NB4 (cell line): ENCODE measurements around the gene ANKRD11.

Experiments used
- DNase-seq: peaks from one replicate; pipeline ENCODE4 v3.0.0; 2010; ENCODE audit warnings: low read depth
- H3K4me3 ChIP-seq: one replicate; pipeline ENCODE4 v1.5.1; 2011; ENCODE audit warnings: mild to moderate bottlenecking, low read depth, low read length, moderate library complexity
- MYC ChIP-seq: IDR thresholded peaks from 2 replicates; pipeline ENCODE4 v1.6.1; 2011; ENCODE audit warnings: low read depth, low read length
- POLR2A ChIP-seq: IDR thresholded peaks from 2 replicates; pipeline ENCODE4 v1.6.1; 2011; ENCODE audit warnings: mild to moderate bottlenecking; ENCODE audit not compliant: insufficient read length; ENCODE audit errors: extremely low read depth
- TF ChIP-seq, protein P1 (sequence below): IDR thresholded peaks from 2 replicates; pipeline ENCODE4 v1.6.1; 2011; ENCODE audit warnings: low read depth, low read length
- TF ChIP-seq, protein P2 (sequence below): IDR thresholded peaks from one replicate; pipeline ENCODE4 v1.5.1; 2012; ENCODE audit warnings: low read depth, low read length

The ANKRD11 gene

DNA sequence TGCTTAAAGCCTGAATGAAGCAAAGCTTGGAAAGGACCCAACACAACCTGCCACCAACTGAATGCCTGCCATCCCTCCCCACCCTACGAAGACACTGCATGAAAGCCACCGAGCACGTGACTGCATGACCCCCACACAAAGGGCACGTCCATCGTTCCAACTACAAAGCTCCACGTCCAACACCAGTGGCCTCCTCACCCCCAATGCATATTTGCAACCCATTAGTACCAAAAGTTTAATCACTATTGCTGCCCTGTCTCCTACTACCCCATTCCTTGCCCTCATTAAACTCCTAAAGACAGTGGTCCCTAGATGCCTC, 43.4 kb downstream of the ANKRD11 start:
- DNase-seq: no peak
- no peak overlapping the region for H3K4me3 ChIP-seq
- TF ChIP-seq, protein P1, sequence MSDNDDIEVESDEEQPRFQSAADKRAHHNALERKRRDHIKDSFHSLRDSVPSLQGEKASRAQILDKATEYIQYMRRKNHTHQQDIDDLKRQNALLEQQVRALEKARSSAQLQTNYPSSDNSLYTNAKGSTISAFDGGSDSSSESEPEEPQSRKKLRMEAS: peak; percentile 53; the same call in 1 of the 2 replicates
- TF ChIP-seq, protein P2, sequence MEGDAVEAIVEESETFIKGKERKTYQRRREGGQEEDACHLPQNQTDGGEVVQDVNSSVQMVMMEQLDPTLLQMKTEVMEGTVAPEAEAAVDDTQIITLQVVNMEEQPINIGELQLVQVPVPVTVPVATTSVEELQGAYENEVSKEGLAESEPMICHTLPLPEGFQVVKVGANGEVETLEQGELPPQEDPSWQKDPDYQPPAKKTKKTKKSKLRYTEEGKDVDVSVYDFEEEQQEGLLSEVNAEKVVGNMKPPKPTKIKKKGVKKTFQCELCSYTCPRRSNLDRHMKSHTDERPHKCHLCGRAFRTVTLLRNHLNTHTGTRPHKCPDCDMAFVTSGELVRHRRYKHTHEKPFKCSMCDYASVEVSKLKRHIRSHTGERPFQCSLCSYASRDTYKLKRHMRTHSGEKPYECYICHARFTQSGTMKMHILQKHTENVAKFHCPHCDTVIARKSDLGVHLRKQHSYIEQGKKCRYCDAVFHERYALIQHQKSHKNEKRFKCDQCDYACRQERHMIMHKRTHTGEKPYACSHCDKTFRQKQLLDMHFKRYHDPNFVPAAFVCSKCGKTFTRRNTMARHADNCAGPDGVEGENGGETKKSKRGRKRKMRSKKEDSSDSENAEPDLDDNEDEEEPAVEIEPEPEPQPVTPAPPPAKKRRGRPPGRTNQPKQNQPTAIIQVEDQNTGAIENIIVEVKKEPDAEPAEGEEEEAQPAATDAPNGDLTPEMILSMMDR: no peak
- TF ChIP-seq MYC: no peak
- no peak for TF ChIP-seq POLR2A

DNA sequence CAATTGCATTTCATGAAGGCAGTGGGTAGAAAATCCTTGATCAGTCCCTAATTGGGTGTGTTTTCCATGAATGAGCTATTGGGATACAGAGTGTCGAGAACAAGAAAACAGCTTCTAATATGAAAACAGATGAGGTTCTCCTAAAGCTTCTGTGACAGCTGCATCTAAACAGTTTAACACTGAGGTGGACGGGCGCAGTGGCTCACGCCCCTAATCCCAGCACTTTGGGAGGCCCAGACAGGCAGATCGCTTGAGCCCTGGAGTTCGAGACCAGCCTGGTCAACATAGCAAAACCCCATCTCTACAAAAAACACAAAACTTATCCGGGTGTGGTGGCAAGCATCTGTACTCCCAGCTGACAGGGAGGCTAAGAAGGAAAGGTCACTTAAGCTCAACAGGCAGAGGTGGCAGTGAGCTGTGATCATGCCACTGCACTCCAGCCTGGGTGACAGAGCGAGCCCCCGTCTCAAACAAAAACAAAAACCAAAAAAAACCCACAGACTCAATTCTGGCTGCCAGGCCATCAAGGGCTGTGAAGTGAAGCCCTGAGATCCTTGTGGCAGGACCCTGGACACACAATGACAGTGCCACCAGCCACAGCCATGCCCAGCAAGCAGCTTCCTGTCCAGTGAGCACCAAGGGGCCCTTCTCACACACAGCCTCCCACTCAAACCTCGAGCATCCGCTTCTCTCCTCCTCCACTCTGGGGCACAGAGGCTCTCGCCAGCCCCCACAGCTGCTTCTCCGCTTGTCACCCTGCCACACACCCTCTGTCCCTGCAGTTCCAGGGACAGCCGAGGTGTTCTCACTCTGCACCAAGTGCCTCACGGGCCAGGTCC, 44.0 kb downstream of the ANKRD11 start:
- peak; percentile 79 for DNase-seq
- no peak overlapping the region for H3K4me3 ChIP-seq
- no peak for TF ChIP-seq MYC
- TF ChIP-seq POLR2A: no peak
- TF ChIP-seq, protein P2: no peak
- TF ChIP-seq, protein P1: no peak

DNA sequence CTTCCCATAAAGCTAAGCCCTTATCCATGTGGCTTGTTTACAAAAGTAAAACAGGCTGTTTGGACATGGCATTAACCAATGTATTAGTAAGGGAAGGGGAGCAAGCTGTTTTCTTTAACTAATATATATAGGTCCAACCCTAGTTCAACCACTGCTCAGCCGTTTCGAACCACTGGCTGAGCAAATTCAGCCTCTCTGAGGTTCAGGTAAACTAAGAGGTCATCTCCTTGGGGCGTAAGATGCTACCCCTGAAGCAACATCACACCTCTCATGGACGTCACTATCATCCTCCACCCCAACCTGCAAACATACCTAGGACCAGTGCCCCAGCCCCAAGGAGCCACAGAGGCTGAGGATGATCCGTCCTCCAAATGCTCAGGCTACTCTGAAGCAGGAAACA, 45.2 kb downstream of the ANKRD11 start:
- H3K4me3 ChIP-seq: no peak overlapping the region
- TF ChIP-seq, protein P2: no peak
- no peak for TF ChIP-seq MYC
- TF ChIP-seq POLR2A: no peak
- TF ChIP-seq, protein P1: no peak
- no peak for DNase-seq

DNA sequence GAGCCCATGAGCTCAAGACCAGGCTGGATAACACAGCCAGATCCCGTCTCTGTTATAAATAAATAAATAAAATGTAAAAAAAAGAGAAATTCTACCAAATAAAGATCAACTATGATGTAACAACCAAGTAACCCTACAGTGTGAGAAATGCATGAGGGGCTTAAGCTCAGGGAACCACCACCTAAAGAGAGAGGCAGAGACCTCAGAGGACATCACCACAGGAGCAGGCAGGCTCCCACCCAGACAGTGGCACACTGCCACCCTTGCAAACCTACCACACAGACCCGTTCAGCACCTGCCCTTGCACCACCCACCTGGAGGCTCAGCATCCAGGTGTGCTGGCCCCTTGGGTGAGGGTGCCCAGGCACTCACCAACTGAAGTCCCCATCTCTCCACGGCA, 45.6 kb downstream of the ANKRD11 start:
- no peak overlapping the region for H3K4me3 ChIP-seq
- no peak for DNase-seq
- TF ChIP-seq, protein P2: no peak
- TF ChIP-seq MYC (no peak), POLR2A (no peak)
- TF ChIP-seq, protein P1: no peak

DNA sequence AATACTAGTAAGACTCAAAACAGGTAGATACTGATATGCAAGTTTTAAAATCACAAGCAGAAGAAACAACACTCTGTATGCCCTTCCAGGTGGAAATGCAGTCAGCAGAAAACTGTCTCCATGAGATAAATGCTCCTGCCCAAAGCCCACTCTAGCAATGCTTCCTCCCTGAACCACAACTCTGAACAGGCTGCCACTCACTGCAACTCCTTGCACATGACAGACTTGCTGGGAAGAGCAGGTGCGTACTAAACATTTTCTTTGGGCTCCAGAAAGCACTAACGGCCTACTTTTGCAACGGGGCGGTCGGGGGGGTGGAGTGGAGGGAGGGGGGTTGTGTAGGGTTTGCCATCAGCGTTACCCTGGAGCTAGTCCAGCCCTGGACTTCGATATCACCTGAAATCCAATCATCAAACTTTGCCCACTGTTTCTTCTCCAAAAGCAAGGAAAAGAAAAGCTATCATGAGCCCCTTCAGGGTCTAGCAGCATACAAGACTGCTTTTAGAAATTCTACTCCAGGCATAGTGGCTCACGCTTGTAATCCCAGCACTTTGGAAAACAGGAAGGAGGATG, 46.1 kb downstream of the ANKRD11 start:
- TF ChIP-seq, protein P1: peak; percentile 21; the same call in 1 of the 2 replicates
- TF ChIP-seq MYC: no peak
- DNase-seq: peak; percentile 63
- H3K4me3 ChIP-seq: no peak overlapping the region

DNA sequence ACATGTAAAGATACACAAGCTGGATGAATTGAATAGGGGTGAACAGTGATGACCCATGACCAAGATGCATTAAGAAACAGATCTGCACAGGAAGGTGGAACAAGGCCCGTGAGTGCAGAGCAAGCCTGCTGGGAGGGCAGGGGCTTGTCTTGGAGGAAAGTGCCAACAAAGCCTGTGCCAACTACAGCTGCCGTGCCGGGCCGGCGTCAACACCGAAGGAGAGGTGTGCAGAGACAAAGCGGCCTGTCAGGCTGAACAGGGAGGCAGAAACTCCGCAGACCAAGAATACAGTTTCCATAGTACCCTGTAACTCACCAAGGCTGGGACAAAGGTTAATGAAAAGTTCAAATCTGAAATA, 46.7 kb downstream of the ANKRD11 start:
- TF ChIP-seq, protein P2: no peak
- TF ChIP-seq, protein P1: no peak
- DNase-seq: no peak
- H3K4me3 ChIP-seq: no peak overlapping the region
